Suppressor macrophage (primary cell): ENCODE results near the gene EFHC1.

Experiments used
- DNase-seq, 4 experiments: peaks; one replicate each; pipeline ENCODE4 v3.0.0-alpha.2; 2020 to 2022

The EFHC1 gene

DNA sequence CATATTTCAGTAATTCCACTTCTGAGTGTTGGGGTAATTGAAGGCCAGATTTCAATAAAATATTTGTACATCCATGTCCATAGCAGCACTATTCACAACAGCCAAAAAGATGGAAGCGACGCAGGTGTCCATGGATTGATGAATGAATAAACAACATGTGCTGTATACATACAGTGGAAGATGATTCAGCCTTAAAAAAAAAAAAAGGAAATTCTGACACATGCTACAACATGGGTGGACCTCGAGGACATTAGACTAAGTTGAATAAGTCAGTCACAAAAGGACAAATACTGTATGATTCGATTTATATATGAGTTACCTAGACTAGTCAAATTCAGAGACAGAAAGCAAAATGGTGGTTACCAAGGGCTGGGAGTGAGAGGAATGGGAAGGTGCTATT is 99.5 kb downstream of the EFHC1 start:
- DNase-seq: no peak

DNA sequence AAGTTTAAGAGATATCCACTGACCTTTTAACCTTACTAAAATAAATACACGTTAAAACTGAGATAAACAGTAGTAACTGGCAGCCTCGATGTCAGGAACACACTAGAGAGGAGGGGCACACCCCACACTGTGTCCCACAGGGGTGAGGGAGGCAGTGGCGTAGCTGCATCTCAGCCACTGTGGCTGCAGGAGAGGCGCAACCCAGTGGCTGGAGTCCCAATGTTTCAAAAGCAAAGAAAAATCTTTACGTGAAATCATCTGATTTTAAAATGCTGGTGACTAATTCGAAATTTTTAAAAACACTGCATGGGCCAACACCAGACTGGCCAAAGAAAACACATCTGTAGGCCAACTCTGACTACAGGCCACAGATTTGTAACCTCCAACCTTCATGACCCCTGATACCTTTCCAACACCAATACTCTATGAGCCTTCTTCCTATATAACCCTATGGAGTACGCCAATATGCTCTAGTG is 102.0 kb downstream of the EFHC1 start:
- DNase-seq: no peak

DNA sequence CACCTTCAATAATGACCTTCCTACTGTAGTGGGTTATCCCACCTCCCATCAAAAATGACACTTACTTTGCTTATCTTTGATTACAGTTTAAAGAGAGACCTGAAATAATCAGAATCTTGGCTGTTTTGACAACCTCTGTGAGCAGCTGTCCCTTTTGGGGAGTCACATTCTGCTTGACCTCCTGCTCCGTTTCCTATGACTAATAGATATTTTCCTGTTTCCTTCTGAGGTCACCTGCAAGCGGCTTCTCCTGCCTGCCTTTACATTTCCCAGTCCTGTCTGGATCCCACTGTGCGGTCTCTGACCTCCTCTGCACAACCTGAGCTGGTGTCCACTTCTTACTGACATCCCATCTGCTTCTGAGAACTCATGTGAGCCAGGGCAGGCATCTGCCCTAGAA is 102.5 kb downstream of the EFHC1 start:
- DNase-seq: no peak

DNA sequence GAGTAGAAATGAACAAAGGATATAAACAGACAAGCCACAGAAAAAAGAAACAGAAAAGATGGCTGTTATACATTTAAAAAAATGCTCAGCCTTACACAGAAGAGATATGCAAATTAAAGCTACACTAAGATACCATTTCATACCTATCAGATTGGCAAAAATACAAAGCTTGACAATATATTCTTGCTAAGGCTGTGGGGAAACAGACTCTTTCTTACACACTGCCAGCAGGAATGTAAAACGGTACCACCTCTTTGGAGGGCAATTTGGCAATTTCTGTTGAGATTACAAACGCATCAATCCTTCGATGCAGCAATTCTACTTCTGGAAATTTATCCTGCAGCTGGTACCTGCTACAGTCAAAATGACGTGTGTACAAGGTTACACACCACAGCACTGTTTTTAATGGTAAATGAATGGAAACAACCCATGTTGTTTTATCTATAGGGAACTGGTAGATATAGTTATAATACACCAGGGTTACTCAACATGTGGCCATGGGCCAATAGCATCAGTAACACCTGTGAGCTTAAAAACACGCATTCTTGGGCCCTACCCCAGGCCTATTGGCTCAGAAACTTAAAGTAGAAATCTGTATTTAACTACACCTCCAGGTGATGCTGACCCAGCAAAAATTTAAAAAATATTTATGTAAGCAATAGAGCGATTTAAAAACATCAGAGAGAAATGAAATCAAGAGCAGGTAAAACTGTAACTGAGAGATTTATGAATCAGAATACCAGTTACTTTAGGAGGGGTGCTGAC is 103.4 kb downstream of the EFHC1 start:
- DNase-seq: no peak

DNA sequence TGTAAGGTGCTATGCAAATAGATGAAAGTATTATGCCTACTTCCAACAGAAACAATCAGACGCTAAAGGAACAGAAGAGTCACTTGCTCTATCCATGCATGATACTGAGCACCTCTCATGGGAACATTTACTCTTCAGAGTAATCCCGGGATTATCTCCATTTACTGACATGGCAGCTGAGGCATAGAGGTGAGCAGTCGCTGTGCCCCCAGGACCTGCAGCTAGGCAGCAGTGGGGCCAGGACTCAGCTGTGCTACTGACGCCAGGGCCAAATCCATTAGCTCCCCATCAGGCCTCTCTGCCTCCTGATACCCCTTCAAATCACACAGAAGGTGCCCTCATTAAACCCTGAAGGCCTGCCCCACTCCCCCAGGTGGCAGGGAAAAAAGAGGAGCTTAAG is 104.8 kb downstream of the EFHC1 start:
- no peak for DNase-seq

DNA sequence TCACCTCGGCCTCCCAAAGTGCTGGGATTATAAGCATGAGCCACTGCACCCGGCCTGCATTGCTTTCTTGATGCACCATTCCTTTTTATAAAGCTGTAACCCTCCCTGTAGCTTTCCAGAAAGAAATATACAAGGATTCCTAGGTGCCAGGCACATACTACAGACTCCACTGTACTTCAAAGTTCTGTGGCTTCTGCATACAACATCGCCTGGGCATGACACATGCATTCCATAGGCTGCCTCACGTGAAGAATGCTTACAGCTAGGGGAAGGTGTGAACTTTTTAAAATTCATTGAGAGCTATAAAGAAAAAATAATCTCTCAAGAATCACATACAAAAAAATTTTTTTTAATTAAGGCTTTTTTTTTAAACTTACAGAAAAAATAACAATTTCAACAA is 106.5 kb downstream of the EFHC1 start:
- no peak for DNase-seq

DNA sequence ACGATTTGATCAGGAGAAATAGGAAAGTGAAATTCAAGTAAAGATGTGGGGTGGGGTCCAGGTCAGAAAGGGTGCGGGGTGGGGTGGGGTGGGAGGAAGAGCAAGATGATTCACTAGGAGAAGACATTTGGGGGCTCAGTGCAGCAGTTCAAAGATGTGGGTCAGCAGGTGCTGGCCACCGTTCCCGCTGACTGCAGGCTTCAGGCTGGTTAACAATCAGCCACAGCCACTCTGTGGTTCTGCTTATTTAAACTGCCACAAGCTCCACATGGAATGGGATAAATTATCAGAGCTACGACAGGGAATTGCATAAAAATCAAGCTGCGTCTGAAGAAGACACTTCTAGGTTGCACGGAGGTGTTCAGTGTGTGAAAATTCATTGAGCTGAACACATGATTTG is 107.3 kb downstream of the EFHC1 start:
- no peak for DNase-seq

DNA sequence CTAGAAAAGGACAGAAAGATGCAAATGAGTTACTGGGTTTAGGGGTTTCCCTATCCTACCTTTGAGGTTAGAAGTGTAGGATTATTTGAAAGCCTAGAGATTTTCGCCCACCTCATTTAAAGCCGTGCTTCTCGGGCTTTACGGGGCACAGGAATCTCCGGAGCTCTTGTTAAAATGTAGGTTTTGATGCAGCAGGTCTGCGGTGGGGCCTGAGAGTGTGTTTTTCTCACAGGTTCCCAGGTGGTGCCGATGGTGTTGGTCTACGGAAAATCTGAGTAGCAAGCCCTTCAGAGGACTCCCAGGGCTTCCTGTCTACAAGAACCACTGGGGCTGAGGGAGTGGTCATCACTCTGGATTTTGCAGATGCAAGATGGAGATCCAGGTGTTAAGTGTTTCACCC is 109.2 kb downstream of the EFHC1 start:
- no peak for DNase-seq

DNA sequence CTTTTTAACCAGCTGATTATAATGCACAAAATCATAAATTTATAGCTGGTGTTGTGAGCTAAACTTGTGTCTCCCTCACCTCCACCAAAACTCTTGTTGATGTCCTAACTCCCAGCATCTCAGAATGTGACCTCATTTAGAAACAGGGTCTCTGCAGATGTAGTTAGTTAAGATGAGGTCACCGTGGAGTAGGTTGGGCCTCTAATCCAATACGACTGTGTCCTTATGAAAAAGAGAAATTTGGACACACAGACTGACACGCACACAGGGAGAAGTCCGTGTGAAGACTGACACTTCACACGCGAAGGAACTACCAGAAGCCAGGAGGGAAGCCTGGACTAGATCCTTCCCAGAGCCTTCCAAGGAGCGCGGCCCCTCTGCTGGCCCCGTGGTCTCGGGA is 110.2 kb downstream of the EFHC1 start:
- DNase-seq: no peak

DNA sequence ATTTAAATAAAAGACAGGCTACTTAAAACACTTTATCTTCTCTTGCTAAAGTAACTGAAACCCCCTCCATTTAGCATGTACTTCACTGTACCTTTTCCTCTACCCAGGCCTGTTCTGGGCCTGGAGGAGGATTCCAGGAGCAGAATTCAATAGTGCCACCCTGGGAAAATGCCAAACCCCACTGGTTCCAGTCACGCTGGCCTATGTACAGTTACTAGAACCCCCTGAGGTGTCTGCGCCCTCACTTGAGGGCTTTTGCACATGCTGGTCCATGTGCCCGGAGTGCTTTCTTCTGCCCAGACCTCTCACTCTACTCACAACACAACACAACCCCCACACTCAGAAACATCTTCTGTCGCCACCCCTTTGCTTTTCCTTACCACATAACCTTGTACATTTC is 111.3 kb downstream of the EFHC1 start:
- DNase-seq: no peak

DNA sequence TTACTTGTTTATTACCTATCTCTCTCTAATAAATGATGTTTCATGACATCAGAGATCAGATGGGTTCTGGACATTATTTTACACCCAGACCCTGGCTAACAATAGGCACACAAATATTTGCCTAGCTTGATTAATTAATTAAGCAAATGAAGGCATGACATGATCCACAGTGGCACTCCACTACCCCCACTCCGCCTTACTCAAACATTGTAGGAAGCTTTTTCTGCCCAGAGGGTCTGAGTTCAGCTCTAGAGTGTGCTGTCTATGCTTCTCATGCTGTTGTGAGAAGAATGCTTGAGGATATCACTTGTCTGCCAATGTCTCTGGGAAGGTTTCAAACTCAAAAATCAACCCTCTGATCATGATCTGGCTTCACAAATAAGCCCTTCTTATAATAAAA is 111.7 kb downstream of the EFHC1 start:
- DNase-seq: no peak

DNA sequence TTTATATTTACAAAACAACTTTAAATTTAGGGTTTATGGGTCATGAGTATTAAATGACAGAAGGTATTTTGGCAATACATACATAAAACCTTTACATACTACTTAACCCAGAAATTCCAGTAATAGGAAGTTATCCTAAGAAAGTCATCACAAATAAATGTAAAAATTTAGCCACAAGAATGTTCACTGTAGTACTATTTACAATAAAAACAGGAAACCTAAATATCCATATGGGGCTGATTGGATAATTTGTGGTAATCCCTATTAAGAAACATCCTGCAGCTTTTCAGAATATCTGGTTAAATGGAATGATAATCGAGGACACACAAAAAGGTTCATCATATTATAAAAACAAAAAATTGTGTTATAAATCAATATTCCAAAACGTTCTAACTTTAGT is 112.3 kb downstream of the EFHC1 start:
- no peak for DNase-seq

DNA sequence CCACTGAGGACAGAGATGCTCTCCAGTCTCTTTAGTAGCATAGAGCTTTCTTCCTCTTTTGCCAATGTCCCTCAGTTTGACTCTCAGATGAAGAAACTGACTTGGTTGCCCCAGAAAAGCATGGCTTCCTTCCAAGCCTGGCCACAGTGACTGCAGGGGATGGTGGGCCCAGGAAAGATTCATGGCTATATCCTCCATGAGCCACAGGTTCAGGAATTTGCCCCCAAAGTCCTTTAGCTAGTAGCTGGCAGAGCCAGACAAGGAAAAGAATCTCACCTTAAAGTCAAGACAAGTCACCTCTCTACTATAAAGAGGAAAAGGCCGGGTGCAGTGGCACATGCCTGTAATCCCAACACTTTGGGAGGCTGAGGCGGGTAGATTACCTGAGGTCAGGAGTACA is 113.3 kb downstream of the EFHC1 start:
- DNase-seq: no peak

DNA sequence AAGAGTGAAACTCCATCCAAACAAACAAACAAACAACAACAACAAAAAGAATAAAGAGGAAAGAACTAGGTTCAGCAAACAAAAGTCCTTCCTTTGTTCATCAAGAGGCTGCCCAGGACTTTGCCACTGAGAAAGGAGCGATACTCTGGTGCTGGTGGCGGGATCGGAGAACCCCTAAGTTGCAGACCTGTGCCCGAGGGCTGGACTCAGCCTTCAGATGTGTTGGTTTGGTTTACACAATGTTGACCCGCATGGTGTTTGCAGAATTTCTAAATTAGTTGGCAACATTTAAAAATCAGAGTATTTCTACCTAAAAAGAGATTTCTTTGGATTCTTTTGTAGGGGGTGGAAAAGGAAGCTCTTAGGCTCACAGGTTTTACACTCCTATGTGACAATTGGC is 114.2 kb downstream of the EFHC1 start:
- no peak for DNase-seq

DNA sequence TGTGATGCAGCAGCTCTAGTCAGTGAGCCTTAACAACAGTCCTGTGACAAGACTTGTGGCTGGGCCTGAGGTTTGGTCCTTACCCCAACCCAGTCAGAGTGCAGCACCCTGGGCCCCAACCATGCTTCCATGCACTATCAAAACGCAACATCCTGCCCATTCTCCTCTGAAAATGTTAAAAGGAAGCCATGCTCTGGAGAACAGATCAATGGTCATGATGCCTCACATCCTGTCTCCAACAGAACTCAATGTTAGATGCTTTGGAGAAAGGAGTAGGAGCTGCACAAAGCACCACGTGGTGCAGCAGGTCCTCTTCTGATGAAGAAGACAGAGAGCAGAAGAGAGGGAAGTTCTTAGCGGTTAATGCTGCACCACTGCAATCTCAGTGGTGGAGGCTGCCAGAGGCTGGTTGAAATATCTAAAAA is 114.8 kb downstream of the EFHC1 start:
- no peak for DNase-seq

DNA sequence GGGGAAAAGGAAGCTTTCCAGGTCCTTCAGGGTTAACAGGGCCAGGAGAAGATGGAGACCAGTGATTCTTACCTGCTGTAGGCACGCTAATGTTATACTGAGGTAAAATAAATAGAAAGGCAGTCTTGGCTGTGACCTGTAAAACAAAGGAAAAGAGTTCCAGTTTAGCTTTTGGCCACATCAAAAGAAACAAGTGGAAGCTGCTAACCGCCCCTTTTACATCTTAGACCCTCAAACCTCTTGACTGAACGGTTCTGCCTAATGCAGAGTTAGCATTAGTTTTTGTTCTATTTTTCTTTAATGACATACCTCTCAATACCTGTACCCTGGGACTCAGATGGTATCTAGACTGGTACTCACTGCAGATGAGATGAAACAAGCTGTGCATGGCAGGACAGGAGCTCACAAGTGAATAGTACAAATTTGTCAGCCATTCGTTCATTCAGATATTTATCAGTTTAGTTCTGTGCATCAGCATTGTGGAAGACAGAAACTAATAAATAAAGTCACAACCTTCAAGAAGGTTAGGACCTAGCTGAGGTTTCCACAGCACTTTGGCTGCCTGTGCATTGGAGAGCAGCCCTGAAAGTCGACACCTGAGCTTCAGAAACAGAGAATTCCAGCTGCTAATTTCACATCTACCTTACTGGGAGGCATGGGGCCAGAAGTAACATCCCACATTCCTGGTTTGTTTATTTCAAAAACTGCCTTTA is 115.7 kb downstream of the EFHC1 start:
- no peak for DNase-seq

DNA sequence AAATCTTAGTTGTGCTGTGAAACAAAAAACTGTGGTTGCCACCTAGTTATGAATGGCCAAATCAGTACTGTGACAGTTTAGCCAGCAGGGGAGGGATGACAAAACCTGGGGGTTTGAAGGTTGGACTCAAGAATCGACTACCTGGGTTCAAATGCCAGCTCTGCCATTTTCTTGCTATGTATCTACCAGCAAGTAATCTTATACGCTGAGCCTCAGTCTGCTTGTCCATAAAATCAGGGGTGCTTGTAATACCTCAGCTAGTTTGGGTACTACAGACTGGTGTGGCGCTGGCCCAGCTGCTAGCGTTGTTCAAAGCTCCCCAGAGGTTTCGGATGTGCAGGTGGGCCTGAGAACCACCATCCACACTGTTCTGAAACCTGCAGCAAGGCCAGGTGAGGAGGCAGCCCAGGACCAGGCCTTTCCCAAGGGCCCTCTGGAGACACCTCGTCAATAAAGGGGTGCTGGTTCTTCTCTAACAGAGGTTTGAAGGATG is 116.3 kb downstream of the EFHC1 start:
- DNase-seq: no peak

DNA sequence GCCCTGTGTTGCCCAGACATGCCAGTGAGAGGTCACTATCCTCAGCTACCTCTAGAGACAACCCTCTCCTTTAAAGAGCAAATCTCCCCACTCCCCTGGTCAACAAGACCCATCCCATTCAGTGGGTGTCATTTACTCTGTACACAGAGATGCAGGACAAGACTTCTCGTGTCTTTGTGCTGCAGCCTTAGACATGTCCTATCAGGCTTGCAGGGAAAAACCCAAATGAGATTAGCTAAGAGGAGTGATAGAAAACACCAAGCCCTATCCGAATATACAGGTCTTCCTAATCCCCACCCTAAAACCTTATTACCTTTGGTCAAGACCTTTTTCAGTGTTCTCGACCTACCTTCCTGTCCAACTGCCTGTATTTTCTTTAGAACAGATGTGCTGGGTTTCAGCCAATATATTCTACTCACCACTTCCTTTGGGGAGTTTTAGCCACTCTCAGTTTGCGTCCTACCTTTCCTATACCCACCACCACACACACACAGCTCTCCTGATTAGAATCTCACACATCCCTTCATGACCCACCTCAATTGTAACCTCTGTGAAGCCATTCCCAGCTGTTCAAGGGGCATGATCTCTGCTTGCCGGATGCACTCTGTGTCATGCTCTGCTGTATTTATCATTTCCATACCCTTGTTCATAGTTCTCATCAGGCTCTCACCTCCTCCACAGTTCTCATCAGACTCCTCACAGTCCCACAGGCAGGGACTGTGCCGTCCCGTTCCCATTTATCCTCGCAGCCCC is 117.0 kb downstream of the EFHC1 start:
- no peak for DNase-seq

DNA sequence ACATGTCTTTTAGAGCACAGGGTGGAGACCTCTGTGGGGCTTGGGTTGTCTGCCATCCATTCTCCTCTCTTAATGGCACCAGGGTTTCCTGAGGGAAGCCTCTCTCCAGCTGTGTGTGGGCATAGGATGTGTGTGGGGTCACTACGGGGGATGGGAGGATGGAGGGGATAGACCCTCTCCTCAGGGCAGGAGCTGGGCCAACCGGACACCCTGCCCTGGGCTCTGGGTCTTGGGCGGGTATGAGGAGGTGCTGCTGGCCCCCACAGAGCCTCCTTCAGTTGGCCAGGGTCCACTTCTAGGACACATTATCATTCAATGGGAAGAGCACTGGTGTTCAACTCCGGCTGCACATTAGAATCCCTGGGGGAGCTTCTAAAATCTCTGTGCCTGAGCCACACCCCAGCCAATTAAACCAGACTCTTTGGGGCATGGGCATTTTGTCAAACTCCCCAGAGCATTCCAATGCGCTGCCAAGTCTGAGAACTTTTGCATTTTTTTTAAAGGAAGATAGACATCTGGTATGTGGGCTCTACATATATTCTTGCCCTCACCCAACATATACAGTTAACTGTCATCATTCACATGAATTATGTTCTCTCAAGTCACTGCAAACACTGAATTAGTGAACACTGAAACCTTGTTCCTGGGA is 118.2 kb downstream of the EFHC1 start:
- no peak for DNase-seq

DNA sequence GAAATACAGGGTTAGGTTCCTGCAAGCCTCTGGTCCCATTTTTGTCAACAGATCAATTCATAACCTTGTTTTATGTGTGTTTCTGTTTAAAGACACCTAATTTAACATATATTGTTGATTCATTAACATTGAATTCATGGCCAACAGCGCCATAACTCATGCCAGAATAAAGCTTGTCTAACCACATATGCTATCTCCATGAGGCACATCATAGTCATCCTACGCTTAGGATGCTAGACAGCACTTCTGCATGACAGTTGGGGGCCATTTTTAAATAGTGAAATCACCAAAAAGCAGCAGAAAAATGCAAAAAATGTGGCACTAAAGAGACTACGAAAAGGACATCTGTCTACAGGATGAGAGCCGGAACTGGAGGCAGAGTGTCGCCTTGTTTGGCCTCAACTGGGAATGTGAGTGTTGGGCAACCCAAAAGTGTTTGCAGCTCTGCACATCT is 118.8 kb downstream of the EFHC1 start:
- no peak for DNase-seq

DNA sequence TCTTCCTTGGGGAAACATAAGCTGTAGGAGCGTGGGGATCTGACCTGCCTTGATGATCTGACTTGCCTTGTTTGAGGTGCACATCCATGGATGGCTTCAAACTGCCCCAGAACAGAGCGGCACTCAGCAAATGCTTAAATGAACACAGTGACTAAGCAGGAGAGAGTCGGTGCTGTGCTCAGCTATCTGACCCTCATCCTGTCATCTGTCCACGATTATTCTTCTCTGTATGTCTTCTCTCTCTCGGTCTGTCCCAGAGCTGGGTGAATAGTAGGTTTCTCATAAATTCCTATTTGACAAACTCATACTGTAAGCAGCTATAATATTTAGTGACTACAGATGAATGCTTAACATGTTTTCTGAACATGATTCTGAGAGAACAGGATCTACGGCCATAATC is 119.5 kb downstream of the EFHC1 start:
- DNase-seq: no peak

DNA sequence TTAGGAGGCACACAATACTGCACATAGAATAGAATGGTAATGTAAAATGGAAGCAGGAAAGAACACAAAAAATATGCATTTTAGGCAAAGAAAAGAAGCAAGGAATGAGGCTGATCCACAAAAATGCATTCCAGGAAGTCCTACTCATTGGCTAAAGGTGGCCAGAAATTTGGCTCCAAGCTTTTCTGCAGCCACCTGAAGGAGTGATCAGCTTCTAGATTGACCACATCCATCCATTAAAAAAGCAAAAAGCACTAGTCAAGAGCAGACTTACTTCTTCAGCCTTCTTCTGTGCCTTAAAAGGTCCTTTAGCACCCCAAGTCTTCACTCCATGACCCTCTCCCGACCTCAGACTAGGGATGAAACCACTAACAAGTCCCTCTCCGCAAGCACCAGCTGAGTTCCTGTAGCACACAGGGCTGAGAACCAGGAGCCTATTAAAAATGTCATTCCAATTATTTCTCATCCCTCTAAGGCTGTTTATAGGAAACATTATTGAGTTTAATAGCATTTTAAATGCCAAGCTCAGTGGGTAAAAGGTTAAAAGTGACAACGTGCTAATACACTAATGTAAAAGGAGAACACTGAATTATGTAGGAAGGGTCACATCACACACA is 120.3 kb downstream of the EFHC1 start:
- DNase-seq: no peak
